B cell (primary cell): ENCODE measurements around the gene PFDN2. TPM values are rescaled to one million over a fixed set of nuclear protein-coding genes. Genes with fewer than 3 reads are reported as not detected.

Experiments
- ATAC-seq: fragments of 200-7000 bp; cut with Tn5 transposase; one replicate; pipeline ENCODE4 v1.10.0; 2021; ENCODE audit warnings: low read depth, mild to moderate bottlenecking, moderate number of reproducible peaks, moderate library complexity
- CTCF ChIA-PET: fragments of 350-600 bp; sonication (Branson Sonifier 250); formaldehyde crosslinking; loops from one replicate; lab custom pipeline; 2021; ENCODE audit warnings: antibody characterized with exemption, inconsistent platforms; lab: Charles Lee
- POLR2A ChIA-PET: fragments of 350-600 bp; sonication (Branson Sonifier 250); formaldehyde crosslinking; loops from one replicate; lab custom pipeline; 2021; ENCODE audit warnings: antibody characterized with exemption; lab: Charles Lee
- DNase-seq: peaks from one replicate; pipeline ENCODE4 v3.0.0; 2013
- H2AFZ ChIP-seq: 2 replicates; pipeline ENCODE4 v1.6.1; 2012; ENCODE audit warnings: mild to moderate bottlenecking, low read depth, low read length; ENCODE audit not compliant: insufficient read depth, poor library complexity, severe bottlenecking
- H3K27ac ChIP-seq, 2 donors: 1 replicate in 1 of 2; 2 replicates in 1 of 2; pipeline ENCODE4 v1.5.1; 2012 to 2013; ENCODE audit warnings: low read length in 2 of 2, mild to moderate bottlenecking in 2 of 2, moderate library complexity in 1 of 2
- H3K27me3 ChIP-seq, 4 experiments: fragments of 200-600 bp in 1 of 4; sonication (generic) in 1 of 4; replicated peaks in 1 of 4; 1 replicate in 2 of 4; 2 replicates in 2 of 4; pipeline versions ENCODE4 v1.6.1 to v1.7.0; 2013 to 2016; ENCODE audit warnings: low read length in 3 of 4, mild to moderate bottlenecking in 2 of 4, mixed read lengths in 1 of 4, moderate library complexity in 1 of 4; ENCODE audit not compliant: insufficient read depth in 4 of 4, control insufficient read depth in 3 of 4; ENCODE audit errors: control extremely low read depth in 1 of 4
- H3K36me3 ChIP-seq, 2 experiments: replicated peaks in 1 of 2; 1 replicate in 1 of 2; 2 replicates in 1 of 2; pipeline versions ENCODE4 v1.6.1 to v1.7.1; 2013; ENCODE audit warnings: low read length in 1 of 2; ENCODE audit not compliant: insufficient read depth in 2 of 2, control insufficient read depth in 1 of 2; ENCODE audit errors: control extremely low read depth in 1 of 2, extremely low read depth in 1 of 2
- H3K4me1 ChIP-seq, 2 donors: fragments of 200-600 bp in 1 of 2; sonication (generic) in 1 of 2; 1 replicate in 1 of 2; 2 replicates in 1 of 2; pipeline versions ENCODE4 v1.5.1 to v1.6.1; 2013 to 2017; ENCODE audit warnings: low read length in 2 of 2; ENCODE audit not compliant: control insufficient read depth in 2 of 2, insufficient read depth in 2 of 2
- H3K4me2 ChIP-seq: replicated peaks from 2 replicates; pipeline ENCODE3; 2012; ENCODE audit warnings: mild to moderate bottlenecking, low read depth, low read length; ENCODE audit not compliant: poor library complexity, severe bottlenecking
- H3K4me3 ChIP-seq, 5 experiments: fragments of 200-600 bp in 1 of 5; sonication (generic) in 1 of 5; 1 replicate in 3 of 5; 2 replicates in 2 of 5; pipeline versions ENCODE4 v1.5.1 to v1.7.0; 2011 to 2016; ENCODE audit warnings: low read length in 4 of 5, mild to moderate bottlenecking in 4 of 5, low read depth in 2 of 5, control low read depth in 1 of 5, moderate library complexity in 1 of 5; ENCODE audit not compliant: insufficient read depth in 1 of 5; ENCODE audit errors: control extremely low read depth in 1 of 5, extremely low read depth in 1 of 5
- H3K79me2 ChIP-seq: fragments of 200-600 bp; sonication (generic); one replicate; pipeline ENCODE4 v1.6.0; 2016; ENCODE audit warnings: low read length; ENCODE audit not compliant: control insufficient read depth, insufficient read depth
- H3K9ac ChIP-seq: fragments of 200-600 bp; sonication (generic); 2 replicates; pipeline ENCODE4 v1.6.1; 2017; ENCODE audit warnings: mild to moderate bottlenecking, low read length, moderate library complexity
- H3K9me3 ChIP-seq, 3 donors: one replicate each; pipeline versions ENCODE4 v1.6.1 to v1.7.1; 2013; ENCODE audit warnings: low read length in 2 of 3; ENCODE audit not compliant: control insufficient read depth in 2 of 3, insufficient read depth in 1 of 3; ENCODE audit errors: control extremely low read depth in 1 of 3
- H4K20me1 ChIP-seq: 2 replicates; pipeline ENCODE4 v1.6.0; 2012; ENCODE audit warnings: mild to moderate bottlenecking, low read length; ENCODE audit not compliant: insufficient read depth, control insufficient read depth, poor library complexity, severe bottlenecking
- H3K27ac Mint-ChIP-seq: one replicate; pipeline ENCODE4 v1.8.0; 2021; ENCODE audit warnings: mixed read lengths
- H3K27me3 Mint-ChIP-seq: one replicate; pipeline ENCODE4 v1.8.0; 2021; ENCODE audit warnings: mixed read lengths
- H3K4me1 Mint-ChIP-seq: one replicate; pipeline ENCODE4 v1.8.0; 2021; ENCODE audit warnings: mixed read lengths
- H3K4me3 Mint-ChIP-seq: one replicate; pipeline ENCODE4 v1.8.0; 2021; ENCODE audit warnings: mixed read lengths
- H3K9me3 Mint-ChIP-seq: one replicate; pipeline ENCODE4 v1.8.0; 2022; ENCODE audit warnings: mixed read lengths; ENCODE audit not compliant: insufficient read depth
- CTCF ChIP-seq: fragments of 200-600 bp; IDR thresholded peaks from one replicate; pipeline ENCODE4 v1.8.0; 2022; ENCODE audit warnings: antibody characterized with exemption, mild to moderate bottlenecking
- EZH2 ChIP-seq: IDR thresholded peaks from 2 replicates; pipeline ENCODE4 v1.6.1; 2012; ENCODE audit warnings: borderline replicate concordance, low read depth, mild to moderate bottlenecking, moderate library complexity, low read length; ENCODE audit not compliant: insufficient read depth, poor library complexity, severe bottlenecking
- WGBS: methylation state at CpG from one replicate; pipeline ENCODE4 v1.1.5; 2013; ENCODE audit warnings: missing lambda C conversion rate; ENCODE audit not compliant: insufficient coverage; 5-methylcytosine and 5-hydroxymethylcytosine counted together
- intact Hi-C: fragments of 100-400 bp; cut with micrococcal nuclease; formaldehyde crosslinking; loops from one replicate; pipeline ENCODE4 v1.10.0; 2022
- polyA plus RNA-seq: library from polyadenylated mRNA; depleted of rRNA; stranded (reverse); fragments of >200 nt; gene quantifications from 2 replicates; pipeline ENCODE4 v1.2.3, GENCODE V29; 2012
- total RNA-seq, 2 donors: library from RNA; stranded (reverse); fragments of 120-200 nt in 1 of 2; gene quantifications; 1 replicate in 1 of 2; 2 replicates in 1 of 2; pipeline versions ENCODE4 v1.2.3 to v1.2.4, GENCODE V29; 2013 to 2022

PFDN2 gene
- total and polyA plus RNA-seq, 2 donors (not counting 1 experiment from before 2014, with no cell fraction given), result 29.9 to 43.2 TPM

DNA sequence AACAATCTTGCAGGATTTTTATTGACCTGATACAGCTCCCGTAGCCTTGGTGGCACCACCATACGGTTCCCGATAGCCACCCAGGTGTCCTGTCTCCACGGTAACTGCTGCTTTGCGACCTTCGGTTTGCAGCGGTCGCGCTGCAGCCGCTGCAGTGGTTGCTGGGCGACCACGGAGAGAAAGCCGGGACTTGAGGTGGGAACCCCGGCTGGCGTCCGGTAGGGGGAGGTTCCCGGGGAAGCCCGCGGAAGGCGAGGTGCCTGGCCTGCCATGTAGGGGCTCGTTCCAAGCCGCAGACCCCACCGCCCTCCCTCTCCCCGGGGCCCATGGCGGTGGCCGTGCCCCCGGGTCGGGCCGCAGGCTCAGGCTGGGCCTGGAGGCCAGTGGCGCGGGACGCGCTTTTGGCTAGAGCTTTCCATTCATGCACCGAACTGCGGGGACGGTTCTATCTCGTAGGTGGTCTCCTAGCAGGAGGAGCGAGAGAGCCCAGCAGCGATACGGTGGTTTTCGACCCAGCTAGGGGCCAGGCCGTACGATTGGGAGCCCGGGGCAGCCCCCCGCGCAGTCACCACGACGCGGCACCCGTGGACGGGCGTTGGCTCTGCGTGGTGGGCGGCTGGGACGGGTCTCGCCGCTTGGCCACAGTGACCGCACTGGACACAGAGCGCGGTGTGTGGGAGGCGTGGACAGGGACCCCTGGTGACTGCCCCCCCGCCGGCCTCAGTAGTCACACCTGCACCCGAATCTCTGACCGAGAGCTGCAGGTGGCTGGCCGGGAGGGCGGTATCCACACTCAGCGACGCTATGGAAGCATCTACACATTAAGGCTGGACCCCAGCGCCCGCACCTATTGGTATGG, 19.4 kb downstream of the PFDN2 start, which contains the start of gene KLHDC9:
Gene KLHDC9, plus strand, starts transcription at position 152 of the 859 bp plus-strand sequence. Its CDS starts 175 bp downstream, at position 327.
- H3K9ac ChIP-seq, result peak within 1 kb of the TSS; percentile 69
- Mint-ChIP-seq H3K4me1 (peaks cover 33% of the 10 kb centered on the region), H3K27me3 (no peaks in the 10 kb centered on the region), H3K27ac (peak within 1 kb of the TSS; percentile 96), H3K4me3 (peak within 1 kb of the TSS; percentile 94), H3K9me3 (no peaks in the 10 kb centered on the region)
- H3K79me2 ChIP-seq, result no peaks in the 10 kb centered on the region
- CTCF ChIA-PET, result interaction anchor here (0.6 to 8.7 kb wide), 41 partner anchors 7 to 641 kb away, joined by 3 to 142 read pairs (median 4); partner anchors contain the start of genes ARHGAP30, F11R, ITLN2 and NDUFS2
- intact Hi-C loops, result loop anchor here (1.0 to 10.0 kb wide), 8 partner anchors 19 to 286 kb away; partner anchors contain the start of genes ARHGAP30, DEDD, F11R and UFC1
- H3K9me3 ChIP-seq, result no peaks in the 10 kb centered on the region
- POLR2A ChIA-PET, result interaction anchor here (0.6 to 2.8 kb wide), 14 partner anchors 18 to 259 kb away, joined by 3 to 23 read pairs (median 5); partner anchors contain the start of genes ARHGAP30, F11R and USF1
- H4K20me1 ChIP-seq, result no peaks in the 10 kb centered on the region
- H2AFZ ChIP-seq, result peak within 1 kb of the TSS; percentile 88
- 10% methylated on average over 71 of the region's 71 CpGs for WGBS
- H3K36me3 ChIP-seq, result peaks cover 0 to 24% of the 10 kb centered on the region in 2 experiments
- peak; percentile 80 for ATAC-seq
- H3K27ac ChIP-seq, result peak within 1 kb of the TSS; percentile 45 to 57
- H3K4me3 ChIP-seq, result peak within 1 kb of the TSS; percentile 51 to 71 (median 60)
- peak; percentile 87 for DNase-seq
- no peaks in the 10 kb centered on the region for H3K27me3 ChIP-seq
- H3K4me2 ChIP-seq, result peak within 1 kb of the TSS; percentile 87
- peaks cover 16 to 31% of the 10 kb centered on the region in 2 donors for H3K4me1 ChIP-seq
- TF ChIP-seq CTCF, result no peak

- CTCF ChIA-PET, result interaction anchor here (0.9 to 8.7 kb wide), 14 partner anchors 14 to 135 kb away, joined by 3 to 142 read pairs (median 6); partner anchors contain the start of genes ARHGAP30, F11R, NIT1 and PFDN2
- Histone ChIP-seq H3K9me3 (no peaks in the 10 kb centered on the region), H3K9ac (no peak overlapping the region), H3K36me3 (peaks cover 0 to 17% of the 10 kb centered on the region in 2 experiments), H2AFZ (peak overlapping the region; percentile 11), H3K4me2 (no peak overlapping the region), H3K4me1 (peaks cover 16 to 31% of the 10 kb centered on the region in 2 donors), H3K27me3 (no peaks in the 10 kb centered on the region), H3K4me3 (no peak overlapping the region), H4K20me1 (no peaks in the 10 kb centered on the region), H3K79me2 (no peaks in the 10 kb centered on the region), H3K27ac (no peak overlapping the region)
- H3K27ac Mint-ChIP-seq, result peak overlapping the region; percentile 96
- H3K4me1 Mint-ChIP-seq, result peaks cover 33% of the 10 kb centered on the region
- no peaks in the 10 kb centered on the region for H3K27me3 Mint-ChIP-seq
- H3K9me3 Mint-ChIP-seq, result no peaks in the 10 kb centered on the region
- WGBS, result 50% methylated on average over 1 of the region's 1 CpG
- POLR2A ChIA-PET, result interaction anchor here (0.9 to 2.8 kb wide), 4 partner anchors 26 to 99 kb away, joined by 4 to 23 read pairs (median 16); partner anchors contain the start of genes ARHGAP30, PPOX and USF1
- ATAC-seq, result no peak
- intact Hi-C loops, result loop anchor here (5.0 to 10.0 kb wide), 2 partner anchors 74 to 288 kb away; partner anchors contain the start of gene F11R
- no peak for DNase-seq
- no peak for TF ChIP-seq EZH2
- TF ChIP-seq CTCF, result no peak
- peak overlapping the region; percentile 37 for H3K4me3 Mint-ChIP-seq
These were observed 21.3 kb downstream of the PFDN2 start for GRCh38 chr1:161096530-161096929.
